GF-D8 (cell line): ENCODE data around the gene SPRR1B.
"Not testable (repeated sequence)": the region's sequence is repeated elsewhere in the genome, so short reads cannot be mapped to it uniquely, and the experiment has no call there.

Source experiments
- DNase-seq: peaks from one replicate; lab custom pipeline; 2025; lab: John Stamatoyannopoulos, UW

Gene SPRR1B, protein sequence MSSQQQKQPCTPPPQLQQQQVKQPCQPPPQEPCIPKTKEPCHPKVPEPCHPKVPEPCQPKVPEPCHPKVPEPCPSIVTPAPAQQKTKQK

GRCh38 chr1:153030895-153031294 lies at the start of gene SPRR1B:
Gene SPRR1B (plus strand): TSS chr1:153031203. CDS start chr1:153032346, 1,143 bp downstream.
- no peak for DNase-seq

- no peak for DNase-seq
Measured at GRCh38 chr1:152982076-152982475, 48.9 kb upstream of the SPRR1B start.

- DNase-seq = no peak
Measured at GRCh38 chr1:152983234-152983633, 47.8 kb upstream of the SPRR1B start.

DNA sequence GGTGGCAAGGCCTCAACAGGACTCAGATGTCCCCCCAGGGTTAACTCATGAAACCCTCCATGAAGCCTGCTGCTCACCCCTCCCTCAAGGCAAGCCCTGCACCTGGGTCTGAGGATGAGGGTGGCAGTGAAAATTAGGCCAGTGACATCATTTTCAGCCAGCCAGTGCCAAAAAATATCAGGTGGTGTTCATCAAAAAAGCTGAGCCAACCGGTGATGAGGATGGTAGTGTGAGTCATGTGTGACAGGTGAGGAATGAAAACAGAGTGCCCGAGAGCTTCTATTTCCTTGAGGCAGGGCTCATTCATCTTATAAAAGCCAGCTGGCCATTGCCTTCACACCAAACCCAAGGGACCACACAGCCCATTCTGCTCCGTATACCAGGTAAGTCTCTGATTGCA lies 47.3 kb upstream of the SPRR1B start, which contains the start of gene SPRR1A:
SPRR1A (plus strand) TSS at position 339 of the 400 bp plus-strand sequence. CDS start 1,150 bp downstream, outside the sequence.
- no peak for DNase-seq

DNA sequence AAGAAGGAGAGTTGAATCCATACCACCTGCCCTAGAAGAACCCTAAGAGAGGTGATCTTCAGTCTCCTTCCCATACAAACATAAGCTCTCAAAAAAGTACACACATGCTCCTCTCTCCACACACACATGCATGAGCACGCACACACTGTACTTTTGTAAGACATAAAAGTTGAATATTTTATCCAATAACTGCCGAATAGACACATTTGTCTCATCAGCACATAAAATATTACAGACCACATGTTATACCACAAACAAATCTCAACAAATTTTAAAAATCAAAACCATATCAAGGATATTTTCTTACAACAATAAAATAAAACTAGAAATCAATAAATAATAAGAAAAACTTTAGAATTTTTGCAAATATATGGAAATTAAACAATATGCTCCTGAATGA lies 44.4 kb upstream of the SPRR1B start:
- DNase-seq = no peak

- no peak for DNase-seq
Measured at GRCh38 chr1:152993186-152993585, 37.8 kb upstream of the SPRR1B start.

GRCh38 chr1:152995842-152996241 lies 35.2 kb upstream of the SPRR1B start:
- DNase-seq = no peak

DNA sequence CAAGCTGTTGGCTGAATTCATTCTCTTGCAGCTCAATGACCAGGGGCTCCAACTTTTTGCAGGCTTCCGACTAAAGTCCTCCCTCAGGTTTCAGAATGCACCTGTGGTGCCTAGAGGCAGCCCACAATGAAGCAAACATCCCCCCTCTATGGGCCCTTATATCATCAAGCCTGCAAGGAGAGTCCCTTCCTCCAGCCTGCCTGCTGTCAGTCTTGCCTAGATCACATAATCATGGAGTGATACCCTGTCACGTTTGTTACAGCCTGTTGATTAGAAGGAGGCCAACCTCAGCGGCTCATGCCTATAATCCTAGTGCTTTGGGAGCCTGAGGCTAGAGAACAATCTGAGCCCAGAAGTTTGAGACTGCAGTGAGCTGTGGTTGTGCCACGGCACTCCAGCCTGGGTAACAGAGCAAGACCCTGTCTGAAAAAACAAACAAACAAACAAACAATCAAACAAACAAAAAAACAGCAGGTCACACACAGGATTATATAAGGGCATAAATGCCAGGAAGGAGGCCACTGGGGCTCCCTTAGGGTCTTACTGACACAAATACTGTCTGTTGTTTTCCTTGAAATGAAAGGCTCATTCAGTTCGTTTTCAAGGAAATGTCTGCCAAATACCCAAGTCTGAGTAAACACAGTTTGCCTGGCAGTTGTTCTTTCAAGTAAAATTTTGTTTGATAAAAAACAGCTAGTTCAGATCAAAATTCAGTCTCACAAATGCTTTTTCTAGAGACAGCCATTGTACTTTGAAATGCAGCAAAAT lies 34.2 kb upstream of the SPRR1B start:
- DNase-seq = no peak

GRCh38 chr1:152997901-152998300 lies 33.1 kb upstream of the SPRR1B start:
- no peak for DNase-seq

DNA sequence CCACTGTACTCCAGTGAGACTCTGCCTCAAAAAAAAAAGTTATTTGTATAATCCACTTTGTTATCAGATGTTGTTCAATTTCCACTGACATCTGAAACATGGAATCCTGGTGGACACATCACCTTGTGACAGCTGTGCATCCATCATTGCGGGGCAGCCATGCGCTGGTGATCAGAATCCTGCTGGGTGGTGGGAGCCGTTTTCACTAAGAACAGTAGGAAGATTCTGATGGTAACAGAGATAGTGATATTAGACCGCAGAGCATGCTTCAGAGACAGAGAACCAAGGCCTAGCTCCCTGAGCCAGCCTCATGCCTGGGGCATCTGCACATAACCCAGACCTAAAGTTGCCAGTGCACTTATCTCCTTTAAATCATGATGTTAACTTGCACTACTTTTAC lies 32.5 kb upstream of the SPRR1B start:
- no peak for DNase-seq

- DNase-seq = no peak
Measured at GRCh38 chr1:152999818-153000217, 31.2 kb upstream of the SPRR1B start.

GRCh38 chr1:153000294-153000693 lies 30.7 kb upstream of the SPRR1B start:
- DNase-seq = no peak

- no peak for DNase-seq
Measured at GRCh38 chr1:153001382-153001781, 29.6 kb upstream of the SPRR1B start, which contains the start of gene SPRR3. Gene SPRR3 (plus strand): TSS chr1:153001749. CDS start chr1:153003021, 1,272 bp downstream.

GRCh38 chr1:153011235-153011758 lies 19.7 kb upstream of the SPRR1B start:
- DNase-seq = not testable (repeated sequence)

- not testable (repeated sequence) for DNase-seq
Measured at GRCh38 chr1:153021829-153022228, 9.2 kb upstream of the SPRR1B start.

DNA sequence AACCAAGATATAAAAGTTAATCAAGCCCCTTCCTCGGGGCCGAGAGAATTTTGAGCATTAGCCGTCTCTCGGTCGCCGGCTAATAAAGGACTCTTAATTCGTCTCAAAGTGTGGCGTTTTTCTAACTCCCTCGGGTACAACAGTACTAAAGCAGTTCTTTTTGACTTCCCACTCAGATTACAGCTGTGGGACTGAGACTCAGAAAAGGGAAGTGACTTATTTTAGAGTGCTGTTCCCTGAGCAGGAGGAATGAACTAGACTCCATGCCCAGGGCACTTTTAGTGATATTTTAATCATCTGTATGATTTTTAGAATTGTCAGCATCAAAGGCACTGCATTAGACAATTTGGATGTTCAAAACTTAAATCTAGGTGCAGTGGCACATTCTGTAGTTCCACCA lies 8.7 kb upstream of the SPRR1B start:
- not testable (repeated sequence) for DNase-seq

GRCh38 chr1:153023109-153023508 lies 7.9 kb upstream of the SPRR1B start:
- no peak for DNase-seq

DNA sequence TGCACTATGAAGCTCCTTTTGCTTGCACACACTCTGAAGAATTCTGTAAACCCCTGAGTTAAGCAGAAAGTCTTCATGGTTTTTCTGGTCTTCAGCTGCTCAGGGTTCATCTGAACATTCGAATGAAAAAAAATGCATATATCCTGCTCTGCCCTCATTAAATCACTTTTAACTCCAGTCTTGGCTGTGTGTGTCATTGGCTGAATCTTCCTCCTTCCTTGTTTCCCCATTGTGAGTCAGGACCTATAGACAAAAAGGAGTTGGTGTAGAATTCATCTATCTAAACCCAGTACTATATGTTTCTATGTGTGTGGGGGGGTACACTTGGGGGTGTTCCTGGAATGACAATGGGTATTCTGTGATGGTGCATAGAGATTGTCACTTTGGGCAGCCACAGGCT lies 6.6 kb upstream of the SPRR1B start:
- no peak for DNase-seq

DNA sequence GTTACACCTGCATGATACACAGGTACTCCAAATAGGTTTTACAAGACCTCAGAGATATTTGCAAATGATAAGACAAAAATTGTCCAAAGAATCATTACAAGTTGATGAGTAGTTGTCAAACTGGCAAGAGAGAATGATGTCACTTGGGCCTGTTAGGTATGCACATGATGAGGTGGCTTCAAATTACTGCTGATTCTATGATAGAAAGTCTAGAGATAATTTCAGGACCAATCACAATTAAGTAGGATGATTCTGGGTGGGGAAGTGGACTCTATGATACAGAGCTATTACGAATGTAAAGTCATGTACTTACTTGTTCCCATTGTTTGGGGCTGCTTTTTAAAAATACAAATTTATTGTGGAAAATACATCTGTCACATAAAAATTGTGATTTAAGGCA lies 5.2 kb upstream of the SPRR1B start:
- no peak for DNase-seq

GRCh38 chr1:153028766-153029165 lies 2.2 kb upstream of the SPRR1B start:
- no peak for DNase-seq

DNA sequence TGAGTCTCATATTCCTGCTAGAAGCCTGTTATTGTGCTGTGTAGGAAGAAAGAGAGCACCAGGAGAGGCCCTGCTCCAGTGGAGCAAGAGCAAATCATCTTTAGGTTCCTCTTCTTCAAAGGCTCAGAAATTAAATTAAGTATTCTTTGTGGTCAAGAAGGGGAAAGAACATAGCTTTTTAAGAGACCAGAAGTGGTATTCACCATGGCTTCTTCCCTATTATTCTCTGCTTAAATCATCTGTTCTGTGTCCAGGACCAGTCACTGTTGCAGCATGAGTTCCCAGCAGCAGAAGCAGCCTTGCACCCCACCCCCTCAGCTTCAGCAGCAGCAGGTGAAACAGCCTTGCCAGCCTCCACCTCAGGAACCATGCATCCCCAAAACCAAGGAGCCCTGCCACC lies 1.1 kb downstream of the SPRR1B start:
- DNase-seq = no peak

- no peak for DNase-seq
Measured at GRCh38 chr1:153032677-153033308, 1.8 kb downstream of the SPRR1B start.

DNA sequence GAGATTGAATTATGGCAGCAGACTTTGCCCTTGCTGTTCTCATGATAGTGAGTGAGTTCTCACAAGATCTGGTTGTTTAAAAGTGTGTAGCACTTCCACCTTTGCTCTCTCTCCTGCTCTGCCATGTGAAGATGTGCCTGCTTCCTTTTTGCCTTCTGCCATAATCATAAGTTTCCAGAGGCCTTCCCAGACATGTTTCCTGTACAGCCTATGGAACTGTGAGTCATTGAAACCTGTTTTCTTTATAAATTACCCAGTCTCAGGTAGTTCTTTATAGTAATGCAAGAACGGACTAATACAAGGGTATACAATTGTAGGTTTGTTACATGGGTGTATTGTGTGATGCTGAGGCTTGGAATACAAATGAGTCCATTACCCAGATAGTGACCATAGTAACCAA lies 4.2 kb downstream of the SPRR1B start:
- DNase-seq = no peak
